Ishikawa (cell line): ENCODE measurements around the gene DRGX.

Experiments used
- CEBPB ChIP-seq: IDR thresholded peaks from 2 replicates; pipeline ENCODE4 v1.6.1; 2012
- CREB1 ChIP-seq: IDR thresholded peaks from 2 replicates; pipeline ENCODE4 v1.6.1; 2012; ENCODE audit warnings: low read depth
- EGR1 ChIP-seq: IDR thresholded peaks from 2 replicates; pipeline ENCODE4 v1.6.1; 2012
- EP300 ChIP-seq: IDR thresholded peaks from 2 replicates; pipeline ENCODE4 v1.6.1; 2012; ENCODE audit warnings: borderline replicate concordance
- FOXM1 ChIP-seq: IDR thresholded peaks from 2 replicates; pipeline ENCODE4 v1.6.1; 2012; ENCODE audit warnings: low read depth, borderline replicate concordance
- MAX ChIP-seq: IDR thresholded peaks from 2 replicates; pipeline ENCODE4 v1.6.1; 2012
- NFIC ChIP-seq: IDR thresholded peaks from 2 replicates; pipeline ENCODE4 v1.6.1; 2012
- RAD21 ChIP-seq: IDR thresholded peaks from 2 replicates; pipeline ENCODE4 v1.6.1; 2012; ENCODE audit warnings: low read depth
- REST ChIP-seq: IDR thresholded peaks from 2 replicates; pipeline ENCODE4 v1.6.1; 2012; ENCODE audit warnings: low read depth, mild to moderate bottlenecking
- TAF1 ChIP-seq: IDR thresholded peaks from 2 replicates; pipeline ENCODE4 v1.6.1; 2012; ENCODE audit warnings: low read depth, mild to moderate bottlenecking
- TEAD4 ChIP-seq: IDR thresholded peaks from 2 replicates; pipeline ENCODE4 v1.6.1; 2012
- YY1 ChIP-seq: IDR thresholded peaks from 2 replicates; pipeline ENCODE4 v1.6.1; 2012; ENCODE audit warnings: low read depth
- ZBTB7A ChIP-seq: IDR thresholded peaks from 2 replicates; pipeline ENCODE4 v1.6.1; 2012; ENCODE audit warnings: low read depth
- TF ChIP-seq, protein P1 (sequence below): IDR thresholded peaks from 2 replicates; pipeline ENCODE4 v1.6.1; 2012

GRCh38 chr10:49396666-49396999 lies 744 bp upstream of the DRGX start:
- TF ChIP-seq CEBPB = no peak
- no peak for TF ChIP-seq YY1
- TF ChIP-seq REST = no peak
- no peak for TF ChIP-seq MAX
- no peak for TF ChIP-seq NFIC
- no peak for TF ChIP-seq EP300
- TF ChIP-seq, protein P1, sequence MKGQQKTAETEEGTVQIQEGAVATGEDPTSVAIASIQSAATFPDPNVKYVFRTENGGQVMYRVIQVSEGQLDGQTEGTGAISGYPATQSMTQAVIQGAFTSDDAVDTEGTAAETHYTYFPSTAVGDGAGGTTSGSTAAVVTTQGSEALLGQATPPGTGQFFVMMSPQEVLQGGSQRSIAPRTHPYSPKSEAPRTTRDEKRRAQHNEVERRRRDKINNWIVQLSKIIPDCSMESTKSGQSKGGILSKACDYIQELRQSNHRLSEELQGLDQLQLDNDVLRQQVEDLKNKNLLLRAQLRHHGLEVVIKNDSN = no peak
- TF ChIP-seq FOXM1 = no peak
- TF ChIP-seq ZBTB7A = no peak
- TF ChIP-seq EGR1 = no peak
- TF ChIP-seq RAD21 = no peak
- TF ChIP-seq CREB1 = no peak
- no peak for TF ChIP-seq TAF1
- no peak for TF ChIP-seq TEAD4
